A673 (cell line): Measurements from ENCODE around the gene NRDE2. TPM values are rescaled to one million over a fixed set of nuclear protein-coding genes. Genes with fewer than 3 reads are reported as not detected.

ENCODE experiments used
- BruUV-seq: library from RNA; stranded (reverse); fragments of 400-500 nt; replicated peaks from 2 replicates; lab custom pipeline; 2021; lab: Mats Ljungman, UMichigan
- CTCF ChIA-PET: fragments of 300-600 bp; sonication (Branson Sonifier 250); formaldehyde crosslinking; loops from one replicate; lab custom pipeline; 2022; ENCODE audit warnings: antibody characterized with exemption; lab: Charles Lee
- POLR2A ChIA-PET: fragments of 300-600 bp; sonication (Branson Sonifier 250); formaldehyde crosslinking; loops from one replicate; lab custom pipeline; 2022; ENCODE audit warnings: antibody characterized with exemption; ENCODE audit not compliant: low non-redundant PET; lab: Charles Lee
- DNase-seq: peaks from one replicate; pipeline ENCODE4 v3.0.0-alpha.2; 2015; ENCODE audit warnings: low spot score
- H3K27ac ChIP-seq: fragments of 200-600 bp; sonication (generic); 2 replicates; pipeline ENCODE4 v1.5.1; 2016; ENCODE audit warnings: mixed run types, low read depth, mild to moderate bottlenecking, mixed read lengths, antibody characterized with exemption, low read length; ENCODE audit not compliant: poor library complexity, severe bottlenecking
- H3K27me3 ChIP-seq: fragments of 200-600 bp; sonication (generic); replicated peaks from 2 replicates; pipeline ENCODE4 v1.6.1; 2017; ENCODE audit warnings: mixed run types, low read depth, mild to moderate bottlenecking, mixed read lengths, antibody characterized with exemption, low read length; ENCODE audit not compliant: insufficient read depth, poor library complexity
- H3K36me3 ChIP-seq: fragments of 200-600 bp; sonication (generic); 2 replicates; pipeline ENCODE4 v1.6.1; 2016; ENCODE audit warnings: mixed run types, mild to moderate bottlenecking, mixed read lengths, antibody characterized with exemption, low read length; ENCODE audit not compliant: insufficient read depth, poor library complexity, severe bottlenecking
- H3K4me1 ChIP-seq: fragments of 200-600 bp; sonication (generic); 2 replicates; pipeline ENCODE4 v1.6.1; 2017; ENCODE audit warnings: mixed run types, mild to moderate bottlenecking, mixed read lengths, antibody characterized with exemption, low read length; ENCODE audit not compliant: insufficient read depth, poor library complexity, severe bottlenecking
- H3K4me3 ChIP-seq: fragments of 200-600 bp; sonication (generic); 2 replicates; pipeline ENCODE4 v1.5.1; 2016; ENCODE audit warnings: low read depth, mixed run types, mild to moderate bottlenecking, mixed read lengths, low read length; ENCODE audit not compliant: poor library complexity, severe bottlenecking
- H3K9me3 ChIP-seq: fragments of 200-600 bp; sonication (generic); 2 replicates; pipeline ENCODE4 v1.6.1; 2016; ENCODE audit warnings: mixed run types, low read depth, mild to moderate bottlenecking, mixed read lengths, antibody characterized with exemption, low read length; ENCODE audit not compliant: poor library complexity, severe bottlenecking
- CTCF ChIP-seq: fragments of 300-800, 200-600 bp; sonication (generic); conservative IDR thresholded peaks from 2 replicates; pipeline ENCODE4 v1.5.1; 2017; ENCODE audit warnings: low read depth, mild to moderate bottlenecking, antibody characterized with exemption, low read length, moderate library complexity, mixed read lengths
- EZH2 ChIP-seq: fragments of 200-600 bp; sonication (generic); IDR thresholded peaks from 2 replicates; pipeline ENCODE4 v1.6.1; 2017; ENCODE audit warnings: borderline replicate concordance, low read depth, mild to moderate bottlenecking, mixed read lengths, antibody characterized with exemption, low read length; ENCODE audit not compliant: poor library complexity, severe bottlenecking
- intact Hi-C: fragments of 100-400 bp; cut with micrococcal nuclease; formaldehyde crosslinking; loops from one replicate; pipeline ENCODE4 v1.10.0; 2022; ENCODE audit not compliant: unreplicated experiment
- total RNA-seq: library from RNA; stranded (reverse); gene quantifications from 2 replicates; pipeline ENCODE4 v1.2.3, GENCODE V29; 2021

Gene NRDE2
- total RNA-seq, 1 experiment from 2014 or later, result 19.7 TPM

DNA sequence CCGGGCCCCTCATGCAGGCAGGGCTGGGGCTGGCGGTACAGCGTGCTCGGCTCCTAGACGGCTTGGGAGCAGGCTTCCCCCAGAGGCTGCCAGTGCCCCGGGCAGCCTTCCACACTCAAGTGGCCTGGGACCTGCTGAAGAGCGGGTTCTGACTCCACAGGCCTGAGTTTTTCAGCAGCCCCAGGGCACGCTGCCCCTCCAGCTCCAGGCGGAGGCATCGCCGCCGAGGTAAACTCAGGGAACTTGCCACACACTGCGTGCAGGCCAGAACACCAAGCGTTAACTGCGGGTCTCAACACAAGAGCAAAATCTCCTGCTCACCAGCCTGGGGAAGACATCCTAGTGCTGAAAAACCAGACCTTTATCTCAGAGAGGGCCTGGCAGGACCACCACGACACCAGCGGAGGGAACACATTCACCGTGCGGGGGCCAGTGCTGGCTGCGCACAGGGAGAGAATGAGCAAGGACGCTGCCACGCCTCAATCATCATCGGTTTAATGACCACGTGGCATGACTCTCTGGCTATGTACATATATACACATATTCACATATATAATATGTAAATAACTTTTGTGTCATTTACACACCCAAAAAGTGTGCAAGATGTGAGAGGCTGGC is 54.1 kb downstream of the NRDE2 start:
- CTCF ChIA-PET, result interaction anchor here (0.6 kb wide), 1 partner anchor 435 kb away, joined by 3 read pairs; no protein-coding TSS in a partner anchor
- intact Hi-C loops, result loop anchor here (10.0 kb wide), 1 partner anchor 417 kb away; no protein-coding TSS in a partner anchor
- POLR2A ChIA-PET, result interaction anchor here (0.6 kb wide), 1 partner anchor 12 kb away, joined by 3 read pairs; no protein-coding TSS in a partner anchor
- H3K4me3 ChIP-seq, result no peak overlapping the region
- no peak for TF ChIP-seq CTCF
- TF ChIP-seq EZH2, result no peak
- H3K4me1 ChIP-seq, result peaks cover 21% of the 10 kb centered on the region
- H3K27ac ChIP-seq, result no peak overlapping the region
- H3K9me3 ChIP-seq, result no peaks in the 10 kb centered on the region
- no peaks in the 10 kb centered on the region for H3K27me3 ChIP-seq
- no peak for DNase-seq
- H3K36me3 ChIP-seq, result peaks cover 20% of the 10 kb centered on the region
- BruUV-seq, result no TSS peak

DNA sequence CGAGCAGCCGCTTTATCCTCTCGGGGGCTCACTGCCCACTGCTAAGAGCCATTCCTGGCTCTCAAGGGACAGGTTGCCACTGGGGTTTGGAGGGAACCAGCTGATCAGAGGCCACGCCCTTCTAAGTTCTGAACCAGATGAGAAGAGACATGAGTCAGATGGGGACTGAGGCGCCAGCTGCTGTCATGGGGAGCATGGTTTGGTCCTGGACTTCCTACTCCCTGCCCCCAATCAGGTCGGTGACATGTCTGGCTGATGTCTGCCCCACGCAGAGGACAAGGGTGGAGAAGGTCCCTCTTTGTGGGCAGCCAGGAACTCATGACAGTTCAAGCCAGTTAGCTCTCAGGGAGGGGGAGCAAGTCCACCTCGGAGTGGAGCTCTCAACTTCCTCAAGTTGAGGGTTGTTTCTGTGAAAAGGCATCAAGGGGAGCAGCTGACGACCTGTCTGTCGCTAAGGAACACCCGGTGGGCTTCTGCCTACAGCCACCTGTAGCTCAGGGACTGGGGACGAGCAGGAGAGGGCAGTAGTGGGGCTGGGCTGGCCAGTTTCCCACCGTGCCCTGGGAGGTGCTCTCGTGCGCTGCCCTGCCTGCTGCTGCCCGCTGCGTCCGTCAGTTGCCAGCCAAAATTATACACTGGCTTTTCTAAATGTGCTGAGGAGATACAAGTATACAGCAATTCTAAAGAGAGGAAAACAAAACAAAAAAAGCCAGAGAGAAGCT is 54.9 kb downstream of the NRDE2 start:
- Histone ChIP-seq H3K4me3 (no peak overlapping the region), H3K4me1 (peaks cover 17% of the 10 kb centered on the region), H3K9me3 (no peaks in the 10 kb centered on the region), H3K36me3 (peaks cover 26% of the 10 kb centered on the region), H3K27ac (no peak overlapping the region), H3K27me3 (no peaks in the 10 kb centered on the region)
- no peak for DNase-seq
- no TSS peak for BruUV-seq
- CTCF ChIA-PET, result interaction anchor here (0.6 kb wide), 1 partner anchor 436 kb away, joined by 3 read pairs; no protein-coding TSS in a partner anchor
- POLR2A ChIA-PET, result no interaction called here
- intact Hi-C loops, result loop anchor here (10.0 kb wide), 1 partner anchor 418 kb away; no protein-coding TSS in a partner anchor
- TF ChIP-seq EZH2, result no peak
- no peak for TF ChIP-seq CTCF

- CTCF ChIA-PET, result interaction anchor here (0.6 to 1.5 kb wide), 2 partner anchors 124 to 169 kb away, joined by 4 to 8 read pairs; no protein-coding TSS in a partner anchor
- BruUV-seq, result no TSS peak
- Histone ChIP-seq H3K4me3 (no peak overlapping the region), H3K27me3 (no peaks in the 10 kb centered on the region), H3K4me1 (peaks cover 16% of the 10 kb centered on the region), H3K9me3 (no peaks in the 10 kb centered on the region), H3K27ac (peak overlapping the region; percentile 42), H3K36me3 (peaks cover 35% of the 10 kb centered on the region)
- TF ChIP-seq CTCF, result no peak
- no peak for TF ChIP-seq EZH2
- intact Hi-C loops, result loop anchor here (10.0 kb wide), 1 partner anchor 419 kb away; no protein-coding TSS in a partner anchor
- POLR2A ChIA-PET, result no interaction called here
- DNase-seq, result no peak
Measured at GRCh38 chr14:90275820-90276219, 55.9 kb downstream of the NRDE2 start.
